Measurements from ENCODE around the gene SCUBE1. TPM values are rescaled to one million over a fixed set of nuclear protein-coding genes. Genes with fewer than 3 reads are reported as not detected.
"Not testable (repeated sequence)": the region's sequence is repeated elsewhere in the genome, so short reads cannot be mapped to it uniquely, and the experiment has no call there.

SCUBE1 gene
- total RNA-seq, 1 donor from 2014 or later = 0.89 TPM

GRCh38 chr22:43293655-43294392 lies 49.3 kb downstream of the SCUBE1 start:
- DNase-seq (ENCODE audit: missing footprints) (peak; percentile 71), ATAC-seq (peak; percentile 27)
- intact Hi-C loops (cut with DNase I) = no loop called here

- peak; percentile 55 for DNase-seq (ENCODE audit: missing footprints)
- ATAC-seq = no peak
- intact Hi-C loops (cut with DNase I) = no loop called here
These were observed 49.9 kb downstream of the SCUBE1 start for GRCh38 chr22:43293259-43293654.

GRCh38 chr22:43292630-43293018 lies 50.5 kb downstream of the SCUBE1 start:
- no peak for ATAC-seq
- intact Hi-C loops (cut with DNase I) = no loop called here
- DNase-seq (ENCODE audit: missing footprints) = no peak

- ATAC-seq (no peak), DNase-seq (ENCODE audit: missing footprints) (no peak)
- intact Hi-C loops (cut with DNase I) = no loop called here
These were observed 51.8 kb downstream of the SCUBE1 start for GRCh38 chr22:43291381-43291780.

- DNase-seq (ENCODE audit: missing footprints) (no peak), ATAC-seq (peak; percentile 59)
- intact Hi-C loops (cut with DNase I) = loop anchor here (5.0 kb wide), 1 partner anchor 37 kb away; no protein-coding TSS in a partner anchor
These were observed 53.0 kb downstream of the SCUBE1 start for GRCh38 chr22:43289976-43290721.

- DNase-seq (ENCODE audit: missing footprints) = no peak
- intact Hi-C loops (cut with DNase I) = loop anchor here (5.0 kb wide), 1 partner anchor 38 kb away; no protein-coding TSS in a partner anchor
These were observed 53.6 kb downstream of the SCUBE1 start for GRCh38 chr22:43289531-43289963.

GRCh38 chr22:43288807-43289420 lies 54.3 kb downstream of the SCUBE1 start:
- intact Hi-C loops (cut with DNase I) = loop anchor here (5.0 kb wide), 1 partner anchor 38 kb away; no protein-coding TSS in a partner anchor
- ATAC-seq (no peak), DNase-seq (ENCODE audit: missing footprints) (no peak)

More at GRCh38 chr22:43289531-43289963, 53.6 kb downstream of the SCUBE1 start:
- peak; percentile 5 for ATAC-seq

GRCh38 chr22:43288378-43288777 lies 54.8 kb downstream of the SCUBE1 start:
- intact Hi-C loops (cut with DNase I) = loop anchor here (5.0 kb wide), 1 partner anchor 39 kb away; no protein-coding TSS in a partner anchor

GRCh38 chr22:43287441-43287840 lies 55.7 kb downstream of the SCUBE1 start:
- ATAC-seq (no peak), DNase-seq (ENCODE audit: missing footprints) (no peak)
- intact Hi-C loops (cut with DNase I) = loop anchor here (5.0 kb wide), 1 partner anchor 40 kb away; no protein-coding TSS in a partner anchor

More at GRCh38 chr22:43288378-43288777, 54.8 kb downstream of the SCUBE1 start:
- no peak for ATAC-seq
- no peak for DNase-seq (ENCODE audit: missing footprints)

- no peak for ATAC-seq
- intact Hi-C loops (cut with DNase I) = no loop called here
- DNase-seq (ENCODE audit: missing footprints) = no peak
These were observed 61.8 kb downstream of the SCUBE1 start for GRCh38 chr22:43281394-43281793.

GRCh38 chr22:43280523-43280886 lies 62.7 kb downstream of the SCUBE1 start:
- ATAC-seq; intact Hi-C loops (cut with DNase I); DNase-seq (ENCODE audit: missing footprints): not testable (repeated sequence)

- DNase-seq (ENCODE audit: missing footprints) (no peak), ATAC-seq (no peak)
- intact Hi-C loops (cut with DNase I) = no loop called here
These were observed 63.2 kb downstream of the SCUBE1 start for GRCh38 chr22:43279867-43280522.

GRCh38 chr22:43277987-43278601 lies 65.1 kb downstream of the SCUBE1 start:
- DNase-seq (ENCODE audit: missing footprints) = no peak
- no peak for ATAC-seq
- intact Hi-C loops (cut with DNase I) = no loop called here

GRCh38 chr22:43277091-43277490 lies 66.1 kb downstream of the SCUBE1 start:
- intact Hi-C loops (cut with DNase I) = no loop called here
- no peak for DNase-seq (ENCODE audit: missing footprints)
- no peak for ATAC-seq

GRCh38 chr22:43276321-43276720 lies 66.9 kb downstream of the SCUBE1 start:
- intact Hi-C loops (cut with DNase I) = no loop called here
- ATAC-seq (no peak), DNase-seq (ENCODE audit: missing footprints) (no peak)

GRCh38 chr22:43275545-43276317 lies 67.4 kb downstream of the SCUBE1 start:
- DNase-seq (ENCODE audit: missing footprints) = no peak
- intact Hi-C loops (cut with DNase I) = loop anchor here (2.0 kb wide), 1 partner anchor 45 kb away; no protein-coding TSS in a partner anchor
- no peak for ATAC-seq

- no peak for ATAC-seq
- no peak for DNase-seq (ENCODE audit: missing footprints)
- intact Hi-C loops (cut with DNase I) = loop anchor here (1.0 to 2.0 kb wide), 3 partner anchors 44 to 111 kb away; no protein-coding TSS in a partner anchor
These were observed 68.5 kb downstream of the SCUBE1 start for GRCh38 chr22:43274595-43275240.
